Activated CD4-positive, CD25-positive, alpha-beta regulatory T cell treated with anti-CD3 and anti-CD28 coated beads, Interleukin-2, amount 50 U/mL, for 24 hours (primary cell): ENCODE data around the gene DCXR.

Experiments used
- ATAC-seq, 2 donors: fragments of 150-1000 bp; cut with Tn5 transposase; one replicate each; pipeline ENCODE4 v1.10.0; 2021; ENCODE audit warnings: mild to moderate bottlenecking in 1 of 2, moderate library complexity in 1 of 2

Gene DCXR

GRCh38 chr17:82072827-82073226 lies 35.3 kb upstream of the DCXR start:
- no peak for ATAC-seq

- no peak for ATAC-seq
Observed at GRCh38 chr17:82070611-82071010, 33.1 kb upstream of the DCXR start.

GRCh38 chr17:82065638-82066303 lies 28.3 kb upstream of the DCXR start, which contains the start of gene DUS1L:
TSS of gene DUS1L (minus strand) at chr17:82065804. CDS start at chr17:82065059, 745 bp downstream.
- ATAC-seq, result peak; percentile 85 to 88

GRCh38 chr17:82065193-82065637 lies 27.7 kb upstream of the DCXR start:
- ATAC-seq, result peak; percentile 50 to 51

GRCh38 chr17:82064433-82065192 lies 27.1 kb upstream of the DCXR start:
- ATAC-seq, result no peak

GRCh38 chr17:82063424-82064415 lies 26.2 kb upstream of the DCXR start:
- ATAC-seq, result no peak

DNA sequence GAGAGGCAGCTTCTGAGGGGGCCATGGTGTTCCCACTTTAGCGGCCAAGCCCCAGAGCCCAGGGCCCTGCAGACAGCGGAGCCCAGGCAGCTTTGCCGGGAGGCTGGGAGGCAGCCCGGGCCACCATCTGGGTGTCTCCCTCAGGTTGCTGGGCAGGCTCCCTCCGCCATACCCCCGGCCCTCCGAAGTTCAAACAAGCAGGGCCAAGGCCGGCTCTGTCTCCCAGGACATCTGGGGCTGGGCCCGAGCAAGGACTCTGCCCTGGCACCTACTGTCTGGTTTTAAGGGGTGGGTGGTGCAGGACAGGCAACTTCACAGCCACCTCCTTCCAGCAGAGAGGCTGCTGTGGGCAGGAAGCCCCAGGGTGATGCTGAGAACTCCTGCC lies 25.5 kb upstream of the DCXR start:
- no peak for ATAC-seq

DNA sequence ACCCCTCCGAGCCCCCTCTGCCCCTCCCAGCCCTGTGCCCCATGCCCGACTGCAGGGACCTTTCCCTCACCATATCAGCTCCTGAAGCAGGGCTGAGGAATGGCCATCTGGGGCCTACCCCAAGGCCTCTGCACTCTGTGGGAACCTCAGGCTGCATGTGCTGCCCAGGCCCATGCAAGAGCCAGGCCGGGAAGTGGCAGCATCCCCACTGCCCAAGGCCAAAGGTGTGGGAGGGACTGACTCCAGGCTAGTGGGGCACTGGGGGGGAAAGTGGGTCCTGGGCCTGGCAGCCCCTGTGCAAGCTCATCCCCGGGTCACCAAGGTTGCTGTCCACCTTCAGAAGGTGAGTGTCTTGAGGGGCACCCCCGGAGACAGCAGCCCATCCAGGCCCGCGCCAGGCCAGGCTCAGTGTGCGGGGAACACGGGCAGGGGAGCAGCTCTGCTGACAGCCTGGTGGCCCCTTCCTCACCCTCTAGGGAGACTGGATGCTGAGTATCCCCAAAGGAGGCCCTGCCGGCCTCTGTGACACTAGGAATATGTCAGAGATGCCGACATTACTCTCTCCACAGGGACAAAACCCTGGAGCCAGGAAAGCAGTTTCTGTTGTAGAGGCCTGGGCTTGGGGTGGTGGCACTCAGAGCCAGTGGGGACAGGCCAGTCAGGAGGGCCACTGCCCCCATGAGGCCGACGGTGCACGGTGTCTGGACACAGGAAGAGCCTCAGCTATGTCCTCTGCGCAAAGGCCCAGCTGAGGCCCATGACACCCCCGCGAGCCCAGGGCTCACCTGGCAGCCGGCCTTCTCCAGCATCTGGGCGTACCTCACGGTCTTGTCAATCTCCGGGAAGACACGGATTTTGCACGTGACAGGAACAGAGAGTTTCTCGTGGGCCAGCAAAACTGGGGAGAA lies 24.8 kb upstream of the DCXR start:
- ATAC-seq, result no peak

DNA sequence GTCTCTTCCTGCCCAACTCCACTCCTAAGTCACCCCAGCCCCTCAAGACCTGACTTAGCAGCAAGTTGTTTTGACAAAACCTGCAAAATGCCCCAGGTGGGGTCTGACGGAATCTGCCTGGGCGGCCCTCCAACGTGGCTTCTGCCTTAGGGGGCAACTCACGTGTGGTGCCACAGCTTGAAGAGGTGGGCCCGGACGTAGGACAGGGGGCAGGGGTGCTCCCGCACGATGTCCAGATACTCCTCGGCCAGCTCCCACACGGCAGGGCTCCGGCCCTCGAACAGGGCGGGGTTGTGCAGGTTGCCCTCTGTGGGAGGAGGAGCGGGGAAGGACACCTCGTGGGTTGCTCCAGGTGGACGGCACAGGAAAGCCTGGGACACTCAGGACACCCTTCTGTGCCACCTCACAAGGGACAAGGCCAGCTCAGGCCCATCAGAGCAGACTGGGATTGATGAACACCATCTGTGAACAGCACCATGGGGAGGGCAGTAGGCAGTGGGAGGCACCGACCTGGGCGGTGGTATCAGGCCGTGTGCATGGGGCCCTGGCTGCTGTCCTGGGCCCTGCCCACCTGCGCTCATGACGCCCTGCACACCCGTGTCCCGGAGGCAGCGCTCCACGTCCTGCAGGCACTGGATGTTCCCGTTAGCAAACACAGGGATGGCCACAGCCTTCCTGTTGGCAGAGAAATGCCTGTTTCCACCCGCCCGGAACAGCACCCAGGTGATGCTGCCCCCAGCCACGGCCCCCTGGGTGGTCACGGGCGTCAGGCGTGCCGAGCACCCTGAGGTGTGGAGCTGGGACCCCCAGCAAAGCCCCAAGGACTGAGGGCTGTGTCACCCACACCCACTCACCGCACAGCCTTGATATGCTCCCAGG lies 23.8 kb upstream of the DCXR start:
- ATAC-seq, result no peak

- no peak for ATAC-seq
Observed at GRCh38 chr17:82060614-82061013, 23.1 kb upstream of the DCXR start.

- ATAC-seq, result no peak
Observed at GRCh38 chr17:82060001-82060380, 22.5 kb upstream of the DCXR start.

- no peak for ATAC-seq
Observed at GRCh38 chr17:82059272-82060000, 21.9 kb upstream of the DCXR start.

GRCh38 chr17:82058855-82059249 lies 21.4 kb upstream of the DCXR start:
- no peak for ATAC-seq

DNA sequence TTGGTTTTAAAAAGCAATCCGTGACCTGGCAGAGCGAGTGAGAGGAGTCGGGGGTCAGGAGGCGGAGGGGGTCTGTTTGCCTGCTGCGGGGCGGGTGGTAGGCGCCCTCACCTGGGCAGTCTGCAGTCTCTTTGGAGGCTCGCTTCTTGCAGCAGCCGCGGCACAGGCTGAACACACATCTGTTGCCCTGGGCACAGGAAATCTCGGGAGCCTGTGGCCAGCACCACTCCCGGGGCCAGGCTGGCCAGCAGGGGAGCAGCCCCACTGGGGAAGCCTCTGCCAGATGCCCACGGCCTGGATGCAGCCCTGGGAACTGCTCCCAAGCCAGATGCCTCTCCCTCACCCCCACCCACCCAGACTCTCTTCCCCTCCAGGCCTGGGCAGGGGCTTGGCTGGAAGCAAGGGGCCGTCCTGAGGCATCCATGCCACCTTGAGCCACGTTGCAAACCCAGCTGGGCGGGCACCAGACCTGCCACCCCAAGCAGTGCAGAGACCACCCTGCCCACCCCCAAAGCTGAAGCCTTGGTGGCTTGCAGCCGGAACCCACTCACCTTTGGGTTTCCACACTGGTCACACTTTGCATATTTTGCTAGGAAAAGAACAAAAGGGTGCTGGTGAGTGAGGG lies 20.8 kb upstream of the DCXR start:
- no peak for ATAC-seq

DNA sequence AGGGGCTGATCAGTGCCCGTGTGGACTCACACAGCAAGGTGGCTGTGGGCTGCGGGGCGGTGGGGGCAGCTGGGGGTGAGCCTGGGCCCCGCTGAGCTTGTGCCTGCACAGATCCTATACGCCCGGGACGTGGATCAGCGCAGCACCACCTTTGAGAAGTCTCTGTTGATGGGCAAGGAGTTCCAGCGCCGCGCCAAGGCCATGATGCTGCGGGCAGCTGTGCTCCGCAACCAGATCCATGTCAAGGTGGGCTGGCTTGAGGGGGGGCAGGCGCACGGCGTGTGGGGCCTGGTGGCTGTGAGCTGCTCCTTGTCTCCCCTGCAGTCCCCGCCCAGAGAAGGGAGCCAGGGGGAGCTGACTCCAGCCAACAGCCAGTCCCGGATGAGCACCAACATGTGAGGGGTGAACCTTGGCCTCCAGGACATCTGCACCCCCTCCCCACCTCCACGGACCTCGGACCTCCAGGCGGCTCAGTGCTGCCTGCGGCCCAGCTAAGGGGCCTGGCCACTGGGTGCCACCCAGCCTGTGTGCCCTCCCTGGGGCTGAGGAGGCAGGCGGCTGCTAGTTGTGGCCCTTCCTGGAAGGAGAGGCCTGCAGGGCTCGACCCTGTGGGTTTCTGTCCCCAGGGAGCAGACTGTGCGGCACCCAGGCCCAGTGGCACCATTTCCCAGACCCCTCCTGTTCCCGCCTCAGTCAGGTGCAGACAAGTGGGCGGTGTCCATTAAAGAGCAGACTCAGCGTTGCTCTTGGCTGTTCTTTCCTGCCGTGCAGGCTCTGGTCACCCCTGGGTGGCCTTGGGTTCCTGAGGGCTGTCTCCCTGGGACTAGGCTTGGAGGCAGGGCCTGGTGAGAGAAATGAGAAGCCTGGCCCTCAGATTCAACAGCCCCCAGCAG lies 19.5 kb upstream of the DCXR start:
- ATAC-seq, result no peak

- ATAC-seq, result no peak
Observed at GRCh38 chr17:82055965-82056728, 18.6 kb upstream of the DCXR start.

- no peak for ATAC-seq
Observed at GRCh38 chr17:82055023-82055964, 17.8 kb upstream of the DCXR start.
